22Rv1 (cell line): Measurements from ENCODE around the gene LAMB4.

Experiments used
- CTCF ChIP-seq: fragments of 450-650 bp; IDR thresholded peaks from 2 replicates; pipeline ENCODE4 v1.5.1; 2017; ENCODE audit warnings: mild to moderate bottlenecking
- ZFX ChIP-seq: fragments of 450-650 bp; IDR thresholded peaks from 2 replicates; pipeline ENCODE4 v1.6.1; 2017; ENCODE audit warnings: antibody characterized with exemption, borderline replicate concordance

DNA sequence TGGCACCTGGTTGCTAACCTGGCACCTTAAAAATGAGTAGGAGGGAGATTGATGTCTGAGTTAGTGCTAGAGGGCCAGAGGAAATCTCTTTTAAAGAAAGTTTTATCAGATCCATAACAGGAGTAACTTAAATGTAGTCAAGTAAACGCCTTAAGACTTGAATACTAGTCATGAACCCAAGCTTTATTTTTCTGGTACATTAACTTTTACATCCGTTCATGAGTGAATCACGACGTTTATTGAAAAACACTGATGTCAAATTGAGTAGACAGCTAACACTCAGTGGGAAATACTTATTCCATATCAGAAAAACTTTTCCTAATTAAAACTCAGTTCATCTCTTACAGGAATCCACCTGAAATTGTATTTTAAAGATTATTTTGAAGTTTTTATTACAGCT, 120.3 kb downstream of the LAMB4 start:
- no peak for TF ChIP-seq CTCF
- no peak for TF ChIP-seq ZFX
